Neuronal stem cell (in vitro differentiated cells): ENCODE results near the gene MED15.

ENCODE experiments used
- DNase-seq: peaks from one replicate; pipeline ENCODE4 v3.0.0-alpha.2; 2013; ENCODE audit warnings: low spot score
- H2AFZ ChIP-seq: one replicate; pipeline ENCODE4 v1.6.1; 2013; ENCODE audit warnings: mild to moderate bottlenecking, low read length, inconsistent platforms
- H2AK5ac ChIP-seq: 2 replicates; pipeline ENCODE4 v1.6.1; 2013; ENCODE audit warnings: low read depth, mild to moderate bottlenecking, inconsistent platforms, low read length, moderate library complexity, mixed read lengths
- H2BK120ac ChIP-seq: 2 replicates; pipeline ENCODE4 v1.6.1; 2013; ENCODE audit warnings: low read depth, mild to moderate bottlenecking, inconsistent platforms, low read length, moderate library complexity, mixed read lengths
- H2BK12ac ChIP-seq: one replicate; pipeline ENCODE4 v1.6.1; 2013; ENCODE audit warnings: low read length, inconsistent platforms
- H2BK15ac ChIP-seq: 2 replicates; pipeline ENCODE4 v1.6.1; 2013; ENCODE audit warnings: mild to moderate bottlenecking, low read length, inconsistent platforms, mixed read lengths
- H2BK5ac ChIP-seq: one replicate; pipeline ENCODE4 v1.6.1; 2013; ENCODE audit warnings: inconsistent platforms, mild to moderate bottlenecking, low read length, moderate library complexity
- H3K14ac ChIP-seq: one replicate; pipeline ENCODE4 v1.6.1; 2013; ENCODE audit warnings: low read length, inconsistent platforms
- H3K18ac ChIP-seq: 2 replicates; pipeline ENCODE4 v1.6.1; 2013; ENCODE audit warnings: low read length, inconsistent platforms
- H3K23ac ChIP-seq: 2 replicates; pipeline ENCODE4 v1.6.1; 2013; ENCODE audit warnings: low read depth, mild to moderate bottlenecking, mixed read lengths, low read length, inconsistent platforms; ENCODE audit not compliant: poor library complexity
- H3K27ac ChIP-seq: replicated peaks from 3 replicates; pipeline ENCODE4 v1.5.1; 2013; ENCODE audit warnings: low read length, inconsistent platforms
- H3K27me3 ChIP-seq, 3 experiments: 2 replicates each; pipeline ENCODE4 v1.6.1; 2013; ENCODE audit warnings: low read length in 3 of 3, mild to moderate bottlenecking in 2 of 3, inconsistent platforms in 1 of 3, low read depth in 1 of 3, mixed read lengths in 1 of 3, moderate library complexity in 1 of 3; ENCODE audit not compliant: control insufficient read depth in 3 of 3, insufficient read depth in 3 of 3
- H3K36me3 ChIP-seq, 2 donors: replicated peaks in 1 of 2; 2 replicates each; pipeline ENCODE4 v1.6.1; 2013; ENCODE audit warnings: low read length in 2 of 2; ENCODE audit not compliant: control insufficient read depth in 2 of 2, insufficient read depth in 2 of 2
- H3K4ac ChIP-seq: 2 replicates; pipeline ENCODE4 v1.6.1; 2013; ENCODE audit warnings: inconsistent platforms, mild to moderate bottlenecking, low read length, moderate library complexity
- H3K4me1 ChIP-seq, 2 donors: 1 replicate in 1 of 2; 2 replicates in 1 of 2; pipeline ENCODE4 v1.6.1; 2013; ENCODE audit warnings: low read length in 2 of 2, low read depth in 1 of 2; ENCODE audit not compliant: control insufficient read depth in 2 of 2, insufficient read depth in 1 of 2
- H3K4me2 ChIP-seq: one replicate; pipeline ENCODE4 v1.6.1; 2013; ENCODE audit warnings: mild to moderate bottlenecking, low read length, inconsistent platforms; ENCODE audit not compliant: insufficient read depth, poor library complexity, severe bottlenecking
- H3K4me3 ChIP-seq, 2 donors: 2 replicates each; pipeline ENCODE4 v1.5.1; 2013; ENCODE audit warnings: low read length in 2 of 2, mild to moderate bottlenecking in 2 of 2, inconsistent platforms in 1 of 2, moderate library complexity in 1 of 2
- H3K79me1 ChIP-seq: one replicate; pipeline ENCODE4 v1.6.1; 2013; ENCODE audit warnings: low read depth, mild to moderate bottlenecking, inconsistent platforms, low read length, moderate library complexity
- H3K9ac ChIP-seq: one replicate; pipeline ENCODE4 v1.6.1; 2013; ENCODE audit warnings: mild to moderate bottlenecking, low read depth, low read length, inconsistent platforms; ENCODE audit not compliant: poor library complexity
- H3K9me3 ChIP-seq, 2 donors: replicated peaks in 1 of 2; 2 replicates each; pipeline versions ENCODE3 to v1.6.1; 2013; ENCODE audit warnings: low read length in 2 of 2, mild to moderate bottlenecking in 2 of 2, inconsistent platforms in 1 of 2, low read depth in 1 of 2, mixed read lengths in 1 of 2, moderate library complexity in 1 of 2; ENCODE audit not compliant: control insufficient read depth in 2 of 2, insufficient read depth in 1 of 2
- H4K8ac ChIP-seq: one replicate; pipeline ENCODE4 v1.6.1; 2013; ENCODE audit warnings: low read depth, mild to moderate bottlenecking, inconsistent platforms, low read length, moderate library complexity
- H4K91ac ChIP-seq: one replicate; pipeline ENCODE4 v1.6.1; 2013; ENCODE audit warnings: low read length, low read depth, mild to moderate bottlenecking, inconsistent platforms; ENCODE audit not compliant: poor library complexity
- WGBS, 2 donors: extraction: QIAGEN DNeasy Blood & Tissue Kit; methylation state at CpG; one replicate each; pipeline ENCODE4 v1.1.7; 2013; ENCODE audit warnings: missing lambda C conversion rate in 2 of 2, mixed read lengths in 1 of 2; ENCODE audit not compliant: insufficient read length in 2 of 2, insufficient replicate concordance in 1 of 2; ENCODE audit errors: extremely low coverage in 2 of 2; 5-methylcytosine and 5-hydroxymethylcytosine counted together

The MED15 gene

DNA sequence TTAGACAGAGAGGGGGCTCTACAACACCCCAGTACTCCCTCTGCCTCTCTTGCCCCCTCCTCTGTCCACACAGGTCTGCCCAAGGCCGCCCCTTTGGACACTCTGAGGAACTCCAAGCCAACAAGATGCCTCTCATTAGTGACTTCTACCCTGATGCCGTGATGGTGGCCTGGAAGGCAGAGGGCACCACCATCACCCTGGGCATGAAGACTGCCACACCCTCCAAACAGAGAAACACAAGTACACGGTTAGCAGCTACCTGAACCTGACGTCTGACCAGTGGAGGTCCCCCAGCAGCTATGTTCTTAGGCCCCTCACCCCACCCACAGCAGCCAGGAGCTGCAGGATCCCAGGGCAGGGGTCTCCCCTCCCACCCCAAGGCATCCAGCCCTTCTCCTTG is 125.1 kb downstream of the MED15 start:
- Histone ChIP-seq H2BK120ac (no peak overlapping the region), H3K27me3 (peaks cover 0 to 3% (median 0%) of the 10 kb centered on the region in 3 experiments), H3K18ac (no peak overlapping the region), H4K8ac (no peak overlapping the region), H3K4ac (no peak overlapping the region), H3K23ac (peak overlapping the region; percentile 2), H2BK15ac (no peak overlapping the region), H3K79me1 (no peaks in the 10 kb centered on the region), H3K9me3 (no peaks in the 10 kb centered on the region), H2BK12ac (no peak overlapping the region), H2BK5ac (no peak overlapping the region), H4K91ac (no peak overlapping the region), H3K4me1 (no peaks in the 10 kb centered on the region), H3K4me2 (no peak overlapping the region), H3K14ac (no peak overlapping the region), H3K36me3 (no peaks in the 10 kb centered on the region), H2AFZ (no peak overlapping the region), H2AK5ac (peak overlapping the region; percentile 61), H3K4me3 (no peak overlapping the region), H3K9ac (no peak overlapping the region), H3K27ac (no peak overlapping the region)
- no peak for DNase-seq
- no CpG with 5 or more reads among the region's 4 CpGs for WGBS, 2 donors

DNA sequence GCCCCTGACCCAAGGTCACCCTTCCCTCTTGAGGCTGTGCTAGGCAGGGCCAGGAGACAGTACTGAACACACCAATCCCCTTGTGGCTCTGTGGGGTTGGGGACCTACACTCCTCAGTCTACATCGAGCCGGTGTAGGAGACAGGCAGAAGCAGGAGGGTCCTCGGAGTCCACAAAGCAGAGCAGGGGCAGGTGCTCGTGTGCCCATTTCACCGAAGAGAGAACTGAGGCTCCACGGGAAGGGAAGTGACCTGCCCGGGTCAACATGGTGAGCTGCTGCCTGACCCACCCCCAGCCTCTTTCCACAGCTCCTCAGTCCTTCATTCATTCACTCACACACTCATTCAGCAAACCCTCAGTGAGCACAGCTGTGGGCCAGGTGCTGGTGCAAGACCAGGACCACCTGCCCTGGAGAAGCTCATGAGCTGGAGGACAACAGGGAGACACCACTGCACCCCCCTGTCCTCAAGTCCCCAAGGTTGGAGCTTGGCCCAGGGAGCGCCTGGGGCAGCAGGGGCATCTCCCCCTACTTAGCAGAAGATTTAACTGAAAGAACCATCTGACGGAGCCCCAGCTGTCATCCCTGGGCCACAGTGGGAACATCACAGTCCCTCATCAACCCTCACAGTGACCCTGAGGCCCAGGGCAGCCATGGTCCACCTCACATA is 127.3 kb downstream of the MED15 start:
- peak overlapping the region; percentile 9 for H2BK5ac ChIP-seq
- H2BK120ac ChIP-seq = peak overlapping the region; percentile 16
- H3K23ac ChIP-seq = peak overlapping the region; percentile 70
- H3K36me3 ChIP-seq = no peaks in the 10 kb centered on the region
- peak overlapping the region in 1 of 2 donors; percentile 9 for H3K4me3 ChIP-seq
- H2BK15ac ChIP-seq = no peak overlapping the region
- DNase-seq = no peak
- no peak overlapping the region for H3K4me2 ChIP-seq
- peaks cover 0 to 8% (median 0%) of the 10 kb centered on the region in 3 experiments for H3K27me3 ChIP-seq
- H4K8ac ChIP-seq = no peak overlapping the region
- no peak overlapping the region for H2AK5ac ChIP-seq
- H2BK12ac ChIP-seq = no peak overlapping the region
- no peaks in the 10 kb centered on the region for H3K79me1 ChIP-seq
- no peak overlapping the region for H3K9ac ChIP-seq
- H3K27ac ChIP-seq = no peak overlapping the region
- no peak overlapping the region for H3K4ac ChIP-seq
- no peaks in the 10 kb centered on the region for H3K4me1 ChIP-seq
- no peaks in the 10 kb centered on the region for H3K9me3 ChIP-seq
- WGBS, 2 donors = no CpG with 5 or more reads among the region's 9 CpGs
- H3K14ac ChIP-seq = no peak overlapping the region
- no peak overlapping the region for H4K91ac ChIP-seq
- no peak overlapping the region for H2AFZ ChIP-seq
- H3K18ac ChIP-seq = peak overlapping the region; percentile 49

DNA sequence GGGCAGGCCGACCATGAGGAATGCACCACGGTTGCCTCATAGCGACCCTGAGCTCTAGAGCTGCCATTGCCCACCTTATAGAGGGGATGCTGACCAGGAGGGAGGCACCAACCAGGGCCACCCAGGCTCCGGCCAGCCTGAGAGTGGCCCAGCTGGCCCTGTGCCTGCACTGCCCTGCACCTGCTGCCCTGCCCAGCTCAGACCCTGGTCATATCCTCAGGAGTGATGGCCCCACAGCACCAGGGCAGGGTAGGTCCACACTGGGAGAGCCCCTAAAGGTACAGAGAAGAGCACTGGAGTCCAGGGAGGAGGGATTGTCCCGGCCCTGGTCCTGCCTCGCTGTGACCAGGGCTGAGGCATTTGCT is 127.8 kb downstream of the MED15 start:
- Histone ChIP-seq H3K4me2 (no peak overlapping the region), H3K27ac (no peak overlapping the region), H4K8ac (no peak overlapping the region), H3K4me3 (peak overlapping the region in 1 of 2 donors; percentile 47), H3K9me3 (no peaks in the 10 kb centered on the region), H3K14ac (no peak overlapping the region), H3K4ac (no peak overlapping the region), H2BK15ac (no peak overlapping the region), H2BK120ac (peak overlapping the region; percentile 16), H4K91ac (no peak overlapping the region), H2AK5ac (peak overlapping the region; percentile 41), H3K23ac (peak overlapping the region; percentile 38), H3K18ac (peak overlapping the region; percentile 86), H3K79me1 (no peaks in the 10 kb centered on the region), H3K9ac (no peak overlapping the region), H3K4me1 (no peaks in the 10 kb centered on the region), H2BK12ac (no peak overlapping the region), H2AFZ (peak overlapping the region; percentile 22), H3K36me3 (no peaks in the 10 kb centered on the region), H3K27me3 (peaks cover 0 to 8% (median 0%) of the 10 kb centered on the region in 3 experiments), H2BK5ac (no peak overlapping the region)
- no CpG with 5 or more reads among the region's 6 CpGs for WGBS, 2 donors
- no peak for DNase-seq

DNA sequence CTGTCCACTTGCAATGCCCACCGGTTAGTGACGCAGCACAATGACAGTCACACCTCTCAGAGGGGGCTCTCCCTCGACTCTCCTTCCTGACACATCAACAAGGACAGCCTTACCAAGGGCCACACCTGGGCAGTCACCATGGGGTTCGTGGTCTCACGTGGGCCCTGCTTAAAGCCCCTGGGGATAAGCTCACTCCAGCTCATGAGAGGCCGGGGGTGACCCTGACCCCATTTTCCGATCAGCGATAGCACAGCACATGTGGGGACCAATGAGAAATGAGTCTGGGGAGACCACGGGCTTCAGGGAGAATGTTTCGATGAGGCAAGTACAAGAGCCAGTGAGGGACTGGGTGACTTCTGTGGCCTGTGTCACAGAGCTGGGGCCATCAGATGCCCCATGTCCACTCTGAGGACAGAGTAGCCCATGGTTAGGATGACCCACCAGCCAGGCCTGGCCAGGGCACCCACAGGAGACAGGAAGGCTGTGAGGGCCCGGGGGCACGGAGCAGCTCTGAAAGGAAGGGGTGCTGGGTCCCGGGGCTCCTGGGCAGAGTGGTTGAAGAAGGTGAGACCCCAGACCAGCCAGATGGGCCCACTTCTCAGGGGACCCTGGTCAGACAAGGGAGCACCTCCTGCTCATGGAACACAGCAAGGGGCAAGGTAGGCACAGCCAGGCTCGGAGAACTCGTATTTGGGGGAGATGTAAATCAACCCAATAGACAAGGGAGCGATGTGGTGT is 128.8 kb downstream of the MED15 start:
- Histone ChIP-seq H3K4me1 (no peaks in the 10 kb centered on the region), H3K18ac (peak overlapping the region; percentile 52), H3K27me3 (peaks cover 0 to 8% (median 0%) of the 10 kb centered on the region in 3 experiments), H3K9me3 (no peaks in the 10 kb centered on the region), H4K91ac (no peak overlapping the region), H3K4ac (no peak overlapping the region), H3K79me1 (no peaks in the 10 kb centered on the region), H2BK12ac (no peak overlapping the region), H4K8ac (no peak overlapping the region), H3K27ac (no peak overlapping the region), H3K4me3 (no peak overlapping the region), H2BK120ac (no peak overlapping the region), H2BK5ac (no peak overlapping the region), H3K36me3 (no peaks in the 10 kb centered on the region), H3K4me2 (no peak overlapping the region), H3K23ac (peak overlapping the region; percentile 37), H2BK15ac (peak overlapping the region; percentile 52), H2AK5ac (peak overlapping the region; percentile 14), H3K14ac (no peak overlapping the region), H3K9ac (no peak overlapping the region), H2AFZ (no peak overlapping the region)
- no peak for DNase-seq
- WGBS, 2 donors = no CpG with 5 or more reads among the region's 16 CpGs
